Panc1 (cell line): ENCODE results near the gene PSAP. TPM values are rescaled to one million over a fixed set of nuclear protein-coding genes. Genes with fewer than 3 reads are reported as not detected.

Source experiments
- ATAC-seq: fragments of 200-7000 bp; cut with Tn5 transposase; 2 replicates; pipeline ENCODE4 v1.9.1; 2020; ENCODE audit warnings: mild to moderate bottlenecking, moderate library complexity
- BruUV-seq: library from RNA; stranded (reverse); fragments of 400-500 nt; replicated peaks from 2 replicates; lab custom pipeline; 2021; lab: Mats Ljungman, UMichigan
- CTCF ChIA-PET: fragments of 300-600 bp; sonication (Branson Sonifier 250); formaldehyde crosslinking; loops from one replicate; lab custom pipeline; 2022; ENCODE audit warnings: antibody characterized with exemption; lab: Charles Lee
- POLR2A ChIA-PET: fragments of 300-600 bp; sonication (Branson Sonifier 250); formaldehyde crosslinking; loops from one replicate; lab custom pipeline; 2022; ENCODE audit warnings: antibody characterized with exemption; lab: Charles Lee
- DNase-seq: peaks from one replicate; pipeline ENCODE4 v3.0.0-alpha.2; 2010; ENCODE audit warnings: low read depth, low spot score
- H3K27ac ChIP-seq: 2 replicates; pipeline ENCODE4 v1.5.1; 2011; ENCODE audit warnings: mild to moderate bottlenecking, low read length, inconsistent platforms
- H3K27me3 ChIP-seq: fragments of 200-500 bp; sonication (Bioruptor generic); 2 replicates; pipeline ENCODE4 v1.6.0; 2014; ENCODE audit warnings: low read length, inconsistent platforms; ENCODE audit not compliant: control insufficient read depth, insufficient read depth
- H3K36me3 ChIP-seq: fragments of 200-500 bp; sonication (Bioruptor generic); 2 replicates; pipeline ENCODE4 v1.5.1; 2014; ENCODE audit warnings: inconsistent platforms, mild to moderate bottlenecking, low read length, moderate library complexity; ENCODE audit not compliant: control insufficient read depth, insufficient read depth
- H3K4me1 ChIP-seq: 2 replicates; pipeline ENCODE4 v1.5.1; 2011; ENCODE audit warnings: inconsistent platforms, mild to moderate bottlenecking, low read length, moderate library complexity; ENCODE audit not compliant: control insufficient read depth, insufficient read depth
- H3K4me3 ChIP-seq, 2 experiments: 2 replicates each; pipeline ENCODE4 v1.5.1; 2011 to 2012; ENCODE audit warnings: low read depth in 2 of 2, low read length in 2 of 2, mild to moderate bottlenecking in 2 of 2, inconsistent platforms in 1 of 2, moderate library complexity in 1 of 2
- H3K9me3 ChIP-seq: fragments of 200-500 bp; sonication (Bioruptor generic); 2 replicates; pipeline ENCODE4 v1.5.1; 2014; ENCODE audit warnings: low read depth, mild to moderate bottlenecking, inconsistent platforms, low read length, moderate library complexity; ENCODE audit not compliant: control insufficient read depth, insufficient read depth
- POLR2AphosphoS5 ChIP-seq: IDR thresholded peaks from 2 replicates; pipeline ENCODE4 v1.6.1; 2012; ENCODE audit warnings: mild to moderate bottlenecking, low read depth, low read length, moderate library complexity
- REST ChIP-seq, 2 experiments: IDR thresholded peaks; 2 replicates each; pipeline ENCODE4 v1.6.1; 2011 to 2012; ENCODE audit warnings: low read depth in 2 of 2, control low read depth in 1 of 2, low read length in 1 of 2, mild to moderate bottlenecking in 1 of 2, moderate library complexity in 1 of 2; ENCODE audit not compliant: insufficient read depth in 1 of 2
- SIN3A ChIP-seq: IDR thresholded peaks from 2 replicates; pipeline ENCODE4 v1.6.1; 2012; ENCODE audit warnings: low read depth, mild to moderate bottlenecking, low read length, moderate library complexity, borderline replicate concordance; ENCODE audit not compliant: insufficient read depth
- in situ Hi-C: cut with HindIII; loops from 2 replicates; pipeline ENCODE4 v1.10.0; 2016; ENCODE audit warnings: low sequenced_read_pairs, low pct_unique_long_range_greater_than_20kb
- intact Hi-C: fragments of 100-400 bp; cut with micrococcal nuclease; formaldehyde crosslinking; loops from one replicate; pipeline ENCODE4 v1.10.0; 2022; ENCODE audit not compliant: unreplicated experiment
- total RNA-seq: library from RNA; stranded (reverse); gene quantifications from one replicate; pipeline ENCODE4 v1.2.1, GENCODE V29; 2021; ENCODE audit not compliant: unreplicated experiment

PSAP gene
- total RNA-seq, 1 experiment from 2014 or later, result 3,649 TPM

- TSS peak; percentile 68 for BruUV-seq
- no peaks in the 10 kb centered on the region for H3K27me3 ChIP-seq
- no peaks in the 10 kb centered on the region for H3K36me3 ChIP-seq
- H3K9me3 ChIP-seq, result no peaks in the 10 kb centered on the region
- DNase-seq, result no peak
- no peak overlapping the region for H3K4me3 ChIP-seq
- ATAC-seq, result no peak
- H3K4me1 ChIP-seq, result peaks cover 10% of the 10 kb centered on the region
- no peak for TF ChIP-seq SIN3A
- peak; percentile 87 for TF ChIP-seq POLR2AphosphoS5
- POLR2A ChIA-PET, result no interaction called here
- in situ Hi-C loops (no loop called here), intact Hi-C loops (no loop called here)
- H3K27ac ChIP-seq, result no peak overlapping the region
- CTCF ChIA-PET, result no interaction called here
These were observed 43.2 kb downstream of the PSAP start for GRCh38 chr10:71807557-71808510.

GRCh38 chr10:71806704-71807556 lies 44.1 kb downstream of the PSAP start:
- Histone ChIP-seq H3K36me3 (no peaks in the 10 kb centered on the region), H3K4me1 (peaks cover 1% of the 10 kb centered on the region), H3K4me3 (no peak overlapping the region), H3K27ac (no peak overlapping the region), H3K27me3 (no peaks in the 10 kb centered on the region), H3K9me3 (no peaks in the 10 kb centered on the region)
- DNase-seq, result no peak
- ChIA-PET CTCF (interaction anchor here (0.7 kb wide), 2 partner anchors 98 to 105 kb away, joined by 3 read pairs; no protein-coding TSS in a partner anchor), POLR2A (no interaction called here)
- intact Hi-C loops (no loop called here), in situ Hi-C loops (no loop called here)
- TF ChIP-seq REST (IDR thresholded peaks at IDR 0.05; ENCODE audit: insufficient read depth in 1 of 2, low read depth in 2 of 2, low read length in 1 of 2) (no peak), POLR2AphosphoS5 (peak; percentile 31; the same call in 1 of the 2 replicates)
- BruUV-seq, result no TSS peak
- no peak for ATAC-seq
